ENCODE data around the gene CGREF1. TPM values are rescaled to one million over a fixed set of nuclear protein-coding genes. Genes with fewer than 3 reads are reported as not detected.

Gene CGREF1
- total RNA-seq, 1 experiment from 2014 or later, result 5.0 TPM

DNA sequence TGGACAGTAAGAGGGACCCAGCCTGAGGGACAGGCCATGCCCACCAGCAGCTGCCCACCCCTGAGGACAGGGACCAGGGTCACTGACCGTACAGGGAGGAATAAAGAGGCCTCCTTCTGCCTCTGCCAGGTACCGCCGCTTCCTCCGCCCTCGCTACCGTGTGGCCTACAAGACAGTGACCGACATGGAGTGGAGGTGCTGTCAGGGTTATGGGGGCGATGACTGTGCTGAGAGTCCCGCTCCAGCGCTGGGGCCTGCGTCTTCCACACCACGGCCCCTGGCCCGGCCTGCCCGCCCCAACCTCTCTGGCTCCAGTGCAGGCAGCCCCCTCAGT is 38.4 kb downstream of the CGREF1 start:
- Mint-ChIP-seq H3K9me3 (ENCODE audit: unreplicated experiment) (no peaks in the 10 kb centered on the region), H3K27me3 (ENCODE audit: insufficient read depth, unreplicated experiment) (peaks cover 12% of the 10 kb centered on the region), H3K27ac (ENCODE audit: unreplicated experiment) (no peak overlapping the region), H3K4me3 (ENCODE audit: unreplicated experiment) (peak overlapping the region; percentile 70), H3K36me3 (ENCODE audit: insufficient read depth, unreplicated experiment) (peaks cover 6% of the 10 kb centered on the region), H3K4me1 (ENCODE audit: low read depth, unreplicated experiment) (peaks cover 15% of the 10 kb centered on the region)
- H3K27me3 ChIP-seq (replicated peaks; ENCODE audit: control insufficient read depth, insufficient read depth, low read length), result no peaks in the 10 kb centered on the region
- no peaks in the 10 kb centered on the region for H3K36me3 ChIP-seq (ENCODE audit: control insufficient read depth, insufficient read depth, low read length)
- DNase-seq, result no peak
- peaks cover 7% of the 10 kb centered on the region for H3K4me1 ChIP-seq
- H3K9me3 ChIP-seq, result no peaks in the 10 kb centered on the region
- no TSS peak for BruUV-seq (replicated peaks)
- no peak overlapping the region for H3K4me3 ChIP-seq (ENCODE audit: low read depth, low read length)
- CTCF ChIA-PET, result interaction anchor here (0.6 to 2.1 kb wide), 11 partner anchors 9 to 130 kb away, joined by 3 to 19 read pairs (median 5); partner anchors contain the start of genes ABHD1, AGBL5 and OST4
- intact Hi-C loops (cut with micrococcal nuclease; ENCODE audit: unreplicated experiment), result loop anchor here (2.0 kb wide), 2 partner anchors 48 to 60 kb away; partner anchors contain the start of gene TMEM214
- POLR2A ChIA-PET, result interaction anchor here (0.5 to 1.0 kb wide), 2 partner anchors 9 to 265 kb away, joined by 3 to 7 read pairs; partner anchors contain the start of gene OST4
- TF ChIP-seq, protein P1, sequence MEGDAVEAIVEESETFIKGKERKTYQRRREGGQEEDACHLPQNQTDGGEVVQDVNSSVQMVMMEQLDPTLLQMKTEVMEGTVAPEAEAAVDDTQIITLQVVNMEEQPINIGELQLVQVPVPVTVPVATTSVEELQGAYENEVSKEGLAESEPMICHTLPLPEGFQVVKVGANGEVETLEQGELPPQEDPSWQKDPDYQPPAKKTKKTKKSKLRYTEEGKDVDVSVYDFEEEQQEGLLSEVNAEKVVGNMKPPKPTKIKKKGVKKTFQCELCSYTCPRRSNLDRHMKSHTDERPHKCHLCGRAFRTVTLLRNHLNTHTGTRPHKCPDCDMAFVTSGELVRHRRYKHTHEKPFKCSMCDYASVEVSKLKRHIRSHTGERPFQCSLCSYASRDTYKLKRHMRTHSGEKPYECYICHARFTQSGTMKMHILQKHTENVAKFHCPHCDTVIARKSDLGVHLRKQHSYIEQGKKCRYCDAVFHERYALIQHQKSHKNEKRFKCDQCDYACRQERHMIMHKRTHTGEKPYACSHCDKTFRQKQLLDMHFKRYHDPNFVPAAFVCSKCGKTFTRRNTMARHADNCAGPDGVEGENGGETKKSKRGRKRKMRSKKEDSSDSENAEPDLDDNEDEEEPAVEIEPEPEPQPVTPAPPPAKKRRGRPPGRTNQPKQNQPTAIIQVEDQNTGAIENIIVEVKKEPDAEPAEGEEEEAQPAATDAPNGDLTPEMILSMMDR (IDR thresholded peaks at IDR 0.05; ENCODE audit: insufficient read depth in 1 of 2, low read depth in 1 of 2, low read length in 1 of 2, severe bottlenecking in 1 of 2, unreplicated experiment in 1 of 2), result no peak

DNA sequence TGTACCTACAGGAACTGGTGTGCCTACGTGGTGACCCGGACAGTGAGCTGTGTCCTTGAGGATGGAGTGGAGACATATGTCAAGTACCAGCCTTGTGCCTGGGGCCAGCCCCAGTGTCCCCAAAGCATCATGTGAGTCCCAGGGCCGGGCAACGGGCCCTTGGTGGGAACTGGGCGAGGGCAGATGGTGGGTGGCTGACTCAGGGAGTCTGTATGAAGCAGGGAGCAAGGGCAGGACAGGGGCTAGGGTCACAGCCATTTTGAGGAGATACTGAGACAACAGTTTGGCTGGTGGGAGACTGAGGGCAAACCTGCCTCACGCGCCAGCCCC is 38.8 kb downstream of the CGREF1 start:
- Histone ChIP-seq H3K9me3 (no peaks in the 10 kb centered on the region), H3K4me1 (peaks cover 7% of the 10 kb centered on the region), H3K27me3 (replicated peaks; ENCODE audit: control insufficient read depth, insufficient read depth, low read length) (no peaks in the 10 kb centered on the region), H3K4me3 (ENCODE audit: low read depth, low read length) (no peak overlapping the region), H3K36me3 (ENCODE audit: control insufficient read depth, insufficient read depth, low read length) (no peaks in the 10 kb centered on the region)
- no TSS peak for BruUV-seq (replicated peaks)
- Mint-ChIP-seq H3K4me1 (ENCODE audit: low read depth, unreplicated experiment) (peaks cover 11% of the 10 kb centered on the region), H3K36me3 (ENCODE audit: insufficient read depth, unreplicated experiment) (peaks cover 6% of the 10 kb centered on the region), H3K27me3 (ENCODE audit: insufficient read depth, unreplicated experiment) (peaks cover 13% of the 10 kb centered on the region), H3K9me3 (ENCODE audit: unreplicated experiment) (no peaks in the 10 kb centered on the region), H3K4me3 (ENCODE audit: unreplicated experiment) (no peak overlapping the region), H3K27ac (ENCODE audit: unreplicated experiment) (no peak overlapping the region)
- CTCF ChIA-PET, result no interaction called here
- intact Hi-C loops (cut with micrococcal nuclease; ENCODE audit: unreplicated experiment), result loop anchor here (2.0 kb wide), 2 partner anchors 47 to 59 kb away; partner anchors contain the start of gene TMEM214
- POLR2A ChIA-PET, result interaction anchor here (0.5 kb wide), 1 partner anchor 16 kb away, joined by 6 read pairs; no protein-coding TSS in a partner anchor
- TF ChIP-seq, protein P1 (IDR thresholded peaks at IDR 0.05; ENCODE audit: insufficient read depth in 1 of 2, low read depth in 1 of 2, low read length in 1 of 2, severe bottlenecking in 1 of 2, unreplicated experiment in 1 of 2), result no peak
- no peak for DNase-seq

DNA sequence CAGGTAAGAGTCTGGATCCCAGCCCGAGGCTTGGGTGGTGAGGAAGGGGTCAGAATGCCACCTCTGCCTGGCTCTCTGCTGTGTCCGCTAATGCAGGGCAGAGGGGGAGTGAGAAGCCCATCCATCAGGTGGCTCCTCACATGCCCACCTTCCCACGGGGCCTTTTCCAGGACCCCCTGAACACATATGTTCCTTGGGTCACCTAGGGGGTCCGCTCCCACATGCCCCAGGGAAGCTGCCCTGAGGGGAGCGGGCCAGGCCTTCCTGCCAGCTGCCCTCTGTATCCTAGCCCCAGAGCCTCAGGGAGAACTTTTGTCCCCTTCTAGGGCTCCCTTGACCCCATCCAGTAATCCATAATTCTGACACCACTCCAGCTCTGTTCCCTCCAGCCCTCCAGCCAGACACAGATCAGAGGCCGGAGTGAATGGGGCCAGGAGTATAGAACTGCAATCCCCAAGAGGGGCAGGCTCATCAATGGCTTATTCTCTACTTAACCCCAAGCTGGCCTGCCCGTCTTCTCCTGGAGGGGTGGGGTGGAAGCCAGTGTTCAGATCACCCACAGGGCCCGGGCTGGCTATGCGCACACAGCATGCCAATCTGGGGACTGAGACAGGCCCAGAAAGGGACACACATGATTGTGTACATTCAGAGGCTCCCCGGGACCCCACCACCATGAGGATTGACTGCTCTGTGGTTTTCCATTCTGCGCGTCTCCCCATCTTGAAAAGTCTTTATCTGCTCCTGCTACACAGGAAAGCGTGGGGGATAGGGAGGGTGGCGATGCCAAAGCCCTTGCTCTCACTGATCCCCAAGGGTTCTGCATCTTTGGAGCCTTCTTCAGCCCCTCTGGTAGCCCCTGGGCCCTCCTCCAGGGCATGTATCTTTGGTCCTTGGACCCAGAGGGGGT is 39.4 kb downstream of the CGREF1 start:
- H3K4me1 Mint-ChIP-seq (ENCODE audit: low read depth, unreplicated experiment), result peaks cover 10% of the 10 kb centered on the region
- H3K4me3 ChIP-seq (ENCODE audit: low read depth, low read length), result no peak overlapping the region
- peaks cover 15% of the 10 kb centered on the region for H3K27me3 Mint-ChIP-seq (ENCODE audit: insufficient read depth, unreplicated experiment)
- no TSS peak for BruUV-seq (replicated peaks)
- H3K36me3 Mint-ChIP-seq (ENCODE audit: insufficient read depth, unreplicated experiment), result peaks cover 6% of the 10 kb centered on the region
- intact Hi-C loops (cut with micrococcal nuclease; ENCODE audit: unreplicated experiment), result loop anchor here (2.0 kb wide), 2 partner anchors 47 to 59 kb away; partner anchors contain the start of gene TMEM214
- peaks cover 7% of the 10 kb centered on the region for H3K4me1 ChIP-seq
- H3K27me3 ChIP-seq (replicated peaks; ENCODE audit: control insufficient read depth, insufficient read depth, low read length), result no peaks in the 10 kb centered on the region
- H3K4me3 Mint-ChIP-seq (ENCODE audit: unreplicated experiment), result no peak overlapping the region
- H3K36me3 ChIP-seq (ENCODE audit: control insufficient read depth, insufficient read depth, low read length), result no peaks in the 10 kb centered on the region
- no peak for DNase-seq
- CTCF ChIA-PET, result no interaction called here
- H3K9me3 ChIP-seq, result no peaks in the 10 kb centered on the region
- TF ChIP-seq, protein P1 (IDR thresholded peaks at IDR 0.05; ENCODE audit: insufficient read depth in 1 of 2, low read depth in 1 of 2, low read length in 1 of 2, severe bottlenecking in 1 of 2, unreplicated experiment in 1 of 2), result no peak
- no peaks in the 10 kb centered on the region for H3K9me3 Mint-ChIP-seq (ENCODE audit: unreplicated experiment)
- POLR2A ChIA-PET, result interaction anchor here (0.5 kb wide), 3 partner anchors 15 to 296 kb away, joined by 3 to 6 read pairs (median 3); no protein-coding TSS in a partner anchor
- H3K27ac Mint-ChIP-seq (ENCODE audit: unreplicated experiment), result no peak overlapping the region
